Sigmoid colon (tissue), 7 donors: Measurements from ENCODE around the gene TRNP1. TPM values are rescaled to one million over a fixed set of nuclear protein-coding genes. Genes with fewer than 3 reads are reported as not detected.
"Not testable (repeated sequence)": the region's sequence is repeated elsewhere in the genome, so short reads cannot be mapped to it uniquely, and the experiment has no call there.

ENCODE experiments used
- DNase-seq: peaks from one replicate; pipeline ENCODE4 v3.0.0-alpha.2; 2019
- H3K27ac ChIP-seq, 4 donors: fragments of 200-600 bp; sonication (generic); one replicate each; pipeline ENCODE4 v1.5.1; 2016 to 2019; ENCODE audit warnings: mild to moderate bottlenecking in 1 of 4
- H3K27me3 ChIP-seq, 3 donors: fragments of 200-600 bp; sonication (generic); one replicate each; pipeline ENCODE4 v1.5.1; 2019; ENCODE audit warnings: mild to moderate bottlenecking in 1 of 3
- H3K36me3 ChIP-seq, 4 donors: fragments of 200-600 bp; sonication (generic); one replicate each; pipeline ENCODE4 v1.5.1; 2016 to 2019
- H3K4me1 ChIP-seq, 4 donors: fragments of 200-600 bp; sonication (generic); one replicate each; pipeline ENCODE4 v1.5.1; 2017 to 2019
- H3K4me3 ChIP-seq, 4 donors: fragments of 200-600 bp; sonication (generic); one replicate each; pipeline ENCODE4 v1.5.1; 2017 to 2019; ENCODE audit warnings: mild to moderate bottlenecking in 2 of 4, moderate library complexity in 1 of 4
- H3K9me3 ChIP-seq, 4 donors: fragments of 200-600 bp in 3 of 4; sonication (generic) in 3 of 4; one replicate each; pipeline versions ENCODE4 v1.5.1 to v1.6.1; 2013 to 2019
- EP300 ChIP-seq, 4 donors: sonication (generic); formaldehyde crosslinking; IDR thresholded peaks; one replicate each; pipeline ENCODE4 v1.6.1; 2017; ENCODE audit warnings: antibody characterized with exemption in 4 of 4
- POLR2A ChIP-seq, 2 donors: fragments of 450-650 bp; IDR thresholded peaks; one replicate each; pipeline ENCODE4 v1.6.1; 2016; ENCODE audit warnings: antibody characterized with exemption in 2 of 2, mild to moderate bottlenecking in 2 of 2, moderate library complexity in 2 of 2
- POLR2AphosphoS5 ChIP-seq, 4 donors: sonication (generic); formaldehyde crosslinking; IDR thresholded peaks; one replicate each; pipeline ENCODE4 v1.6.1; 2017; ENCODE audit warnings: antibody characterized with exemption in 4 of 4
- WGBS, 2 donors: extraction: QIAGEN DNeasy Blood & Tissue Kit; methylation state at CpG; one replicate each; pipeline ENCODE4 v1.1.7; 2013; 5-methylcytosine and 5-hydroxymethylcytosine counted together
- intact Hi-C: fragments of 100-400 bp; cut with DNase I; formaldehyde crosslinking; loops from one replicate; pipeline ENCODE4 v1.15.1; 2023
- polyA plus RNA-seq, 3 donors: library from polyadenylated mRNA; stranded (reverse); fragments of 200-250 nt; gene quantifications; one replicate each; pipeline ENCODE4 v1.2.3, GENCODE V29; 2013
- total RNA-seq, 4 donors: library from RNA; depleted of rRNA; stranded (reverse); fragments of >200 nt; gene quantifications; one replicate each; pipeline ENCODE4 v1.1.0, GENCODE V29; 2016
- TF ChIP-seq, protein P1 (sequence below), 4 experiments: fragments of 450-650 bp in 3 of 4; fragments of 200-600 bp in 1 of 4; IDR thresholded peaks; one replicate each; pipeline ENCODE4 v1.5.1; 2016 to 2019; ENCODE audit warnings: antibody characterized with exemption in 4 of 4, mild to moderate bottlenecking in 3 of 4, moderate library complexity in 2 of 4
- donor health status: healthy with polysubstance abuse.
- donor health status: Bipolar disorder and iron deficiency.
- donor health status: healthy.

TRNP1 gene
- total and polyA plus RNA-seq, 7 donors = 3.0 to 29.6 (median 15.5) TPM

DNA sequence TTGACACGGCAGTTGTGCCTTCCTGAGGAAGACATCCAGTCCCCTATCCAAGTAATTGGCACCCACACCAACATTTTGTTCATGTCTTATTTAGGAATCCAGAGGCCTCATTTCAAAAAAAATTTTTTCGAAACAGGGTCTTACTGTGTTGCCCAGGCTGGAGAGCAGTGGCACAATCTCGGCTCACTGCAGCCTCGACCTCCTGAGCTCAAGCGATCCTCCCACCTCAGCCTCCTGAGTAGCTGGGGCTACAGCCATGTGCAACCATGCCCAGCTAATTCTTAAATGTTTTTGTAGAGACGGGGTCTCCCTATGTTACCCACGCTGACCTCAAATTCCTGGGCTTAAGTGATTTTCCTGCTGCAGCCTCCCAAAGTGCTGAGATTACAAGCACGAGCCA lies 9.2 kb upstream of the TRNP1 start:
- no peak for TF ChIP-seq POLR2AphosphoS5 (IDR thresholded peaks at IDR 0.05)
- H3K27ac ChIP-seq = no peak overlapping the region
- no peaks in the 10 kb centered on the region for H3K4me1 ChIP-seq
- H3K27me3 ChIP-seq = peaks cover 0 to 5% (median 0%) of the 10 kb centered on the region in 3 donors
- H3K9me3 ChIP-seq = no peaks in the 10 kb centered on the region
- no peak for DNase-seq
- WGBS, 2 donors = 89 to 91% methylated on average over 8 of the region's 8 CpGs
- H3K36me3 ChIP-seq = no peaks in the 10 kb centered on the region
- no peak overlapping the region for H3K4me3 ChIP-seq
- intact Hi-C loops = no loop called here

DNA sequence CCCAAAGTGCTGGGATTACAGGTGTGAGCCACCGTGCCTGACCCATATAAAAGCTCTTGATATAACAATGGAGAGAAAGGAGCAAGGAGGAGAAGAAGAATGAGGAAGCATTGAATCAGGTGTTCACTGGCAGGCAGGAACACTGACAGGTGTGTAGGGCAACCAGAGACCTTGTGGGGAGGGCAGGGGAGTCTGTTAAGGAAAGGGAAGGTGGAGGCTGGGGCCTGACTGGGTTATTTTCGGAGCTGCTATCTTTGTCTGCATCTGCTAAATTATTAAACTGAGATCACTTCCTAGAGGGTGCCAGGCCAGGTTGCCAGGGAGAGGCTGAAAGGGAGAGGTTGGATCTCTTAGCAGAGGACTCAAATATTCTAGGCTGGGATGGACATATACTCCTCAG lies 6.8 kb upstream of the TRNP1 start:
- no peak overlapping the region for H3K4me3 ChIP-seq
- no peaks in the 10 kb centered on the region for H3K9me3 ChIP-seq
- H3K27ac ChIP-seq = no peak overlapping the region
- H3K4me1 ChIP-seq = no peaks in the 10 kb centered on the region
- DNase-seq = no peak
- no peaks in the 10 kb centered on the region for H3K36me3 ChIP-seq
- TF ChIP-seq POLR2AphosphoS5 (IDR thresholded peaks at IDR 0.05) = no peak
- peaks cover 0 to 8% (median 0%) of the 10 kb centered on the region in 3 donors for H3K27me3 ChIP-seq
- intact Hi-C loops = no loop called here
- WGBS, 2 donors = 19 to 45% methylated on average over 2 of the region's 2 CpGs

DNA sequence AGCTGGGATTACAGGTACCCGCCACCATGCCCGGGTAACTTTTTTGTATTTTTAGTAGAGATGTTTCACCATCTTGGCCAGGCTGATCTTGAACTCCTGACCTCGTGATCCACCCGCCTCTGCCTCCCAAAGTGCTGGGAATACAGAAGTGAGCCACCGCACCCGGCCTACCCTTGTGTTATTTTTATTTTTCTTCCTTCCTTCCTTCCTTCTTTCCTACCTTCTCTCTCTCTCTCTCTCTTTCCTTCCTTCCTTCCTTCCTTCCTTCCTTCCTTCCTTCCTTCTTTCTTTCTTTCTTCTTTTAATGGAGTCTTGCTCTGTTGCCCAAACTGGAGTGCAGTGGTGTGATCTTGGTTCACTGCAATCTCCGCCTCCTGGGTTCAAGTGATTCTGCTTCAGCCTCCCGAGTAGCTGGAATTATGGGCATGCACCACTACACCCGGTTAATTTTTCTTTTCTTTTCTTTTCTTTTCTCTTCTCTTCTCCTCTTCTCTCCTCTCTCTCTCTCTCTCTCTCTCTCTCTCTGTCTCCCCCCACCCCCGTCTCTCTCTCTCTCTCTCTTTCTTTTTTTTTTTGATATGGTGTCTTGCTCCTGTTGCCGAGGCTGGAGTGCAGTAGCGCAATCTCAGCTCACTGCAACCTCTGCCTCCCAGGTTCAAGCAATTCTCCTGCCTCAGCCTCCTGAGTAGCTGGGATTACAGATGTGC lies 3.9 kb upstream of the TRNP1 start:
- Histone ChIP-seq H3K4me1 (peaks cover 0 to 15% (median 8%) of the 10 kb centered on the region in 4 donors), H3K27me3 (peaks cover 0 to 19% (median 5%) of the 10 kb centered on the region in 3 donors)
- H3K36me3 ChIP-seq, H3K27ac ChIP-seq, H3K9me3 ChIP-seq, DNase-seq, H3K4me3 ChIP-seq: not testable (repeated sequence)
- intact Hi-C loops = loop anchor here (10.0 kb wide), 1 partner anchor 405 kb away; the partner anchor contains the start of gene GPR3
- WGBS, 2 donors = 86 to 89% methylated on average over 12 of the region's 12 CpGs

DNA sequence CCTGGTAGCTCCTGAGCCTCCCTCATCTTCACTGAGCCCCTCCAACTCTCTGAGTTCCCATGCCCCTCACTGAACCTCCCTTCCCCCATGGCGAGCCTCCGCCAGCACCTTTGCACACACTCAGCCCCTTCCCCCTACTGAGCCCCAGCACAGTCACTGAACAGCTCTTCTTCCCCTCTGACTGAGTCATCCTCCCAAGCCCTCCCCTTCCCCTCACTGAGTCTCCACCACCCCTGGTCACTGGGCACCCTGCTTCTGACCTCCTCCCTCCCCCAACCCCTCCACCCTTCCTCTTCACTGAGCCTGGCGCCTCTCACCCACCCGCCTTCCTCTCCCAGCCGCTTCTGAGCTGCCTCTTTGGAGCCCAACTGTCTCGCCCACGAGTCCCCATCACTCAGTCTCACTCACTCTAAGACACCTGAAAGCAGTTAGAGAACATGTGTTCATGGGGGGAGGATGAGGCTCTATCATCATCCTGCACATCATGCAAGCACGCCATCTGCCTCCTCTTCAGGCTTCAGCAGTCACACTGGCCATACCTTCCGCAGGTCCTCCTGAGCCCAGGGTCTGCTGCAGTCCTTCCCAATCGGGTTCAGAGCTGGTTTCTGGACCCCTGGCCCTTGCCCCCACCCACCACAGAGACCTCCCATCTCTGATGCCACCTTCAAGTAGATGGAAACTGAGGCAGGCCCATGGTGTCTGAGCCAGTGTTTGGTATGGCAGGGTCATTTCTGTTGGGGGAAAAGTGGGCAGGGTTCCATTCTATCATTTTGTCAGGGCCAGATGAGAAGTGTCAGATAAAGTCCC lies 2.0 kb upstream of the TRNP1 start:
- peaks cover 0 to 19% (median 5%) of the 10 kb centered on the region in 3 donors for H3K27me3 ChIP-seq
- 48 to 70% methylated on average over 10 of the region's 10 CpGs for WGBS, 2 donors
- H3K36me3 ChIP-seq = no peaks in the 10 kb centered on the region
- H3K9me3 ChIP-seq = no peaks in the 10 kb centered on the region
- TF ChIP-seq POLR2AphosphoS5 (IDR thresholded peaks at IDR 0.05) = no peak
- TF ChIP-seq EP300 (IDR thresholded peaks at IDR 0.05) = no peak
- TF ChIP-seq POLR2A (IDR thresholded peaks at IDR 0.05) = no peak
- TF ChIP-seq, protein P1, sequence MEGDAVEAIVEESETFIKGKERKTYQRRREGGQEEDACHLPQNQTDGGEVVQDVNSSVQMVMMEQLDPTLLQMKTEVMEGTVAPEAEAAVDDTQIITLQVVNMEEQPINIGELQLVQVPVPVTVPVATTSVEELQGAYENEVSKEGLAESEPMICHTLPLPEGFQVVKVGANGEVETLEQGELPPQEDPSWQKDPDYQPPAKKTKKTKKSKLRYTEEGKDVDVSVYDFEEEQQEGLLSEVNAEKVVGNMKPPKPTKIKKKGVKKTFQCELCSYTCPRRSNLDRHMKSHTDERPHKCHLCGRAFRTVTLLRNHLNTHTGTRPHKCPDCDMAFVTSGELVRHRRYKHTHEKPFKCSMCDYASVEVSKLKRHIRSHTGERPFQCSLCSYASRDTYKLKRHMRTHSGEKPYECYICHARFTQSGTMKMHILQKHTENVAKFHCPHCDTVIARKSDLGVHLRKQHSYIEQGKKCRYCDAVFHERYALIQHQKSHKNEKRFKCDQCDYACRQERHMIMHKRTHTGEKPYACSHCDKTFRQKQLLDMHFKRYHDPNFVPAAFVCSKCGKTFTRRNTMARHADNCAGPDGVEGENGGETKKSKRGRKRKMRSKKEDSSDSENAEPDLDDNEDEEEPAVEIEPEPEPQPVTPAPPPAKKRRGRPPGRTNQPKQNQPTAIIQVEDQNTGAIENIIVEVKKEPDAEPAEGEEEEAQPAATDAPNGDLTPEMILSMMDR (IDR thresholded peaks at IDR 0.05) = no peak
- DNase-seq = no peak
- intact Hi-C loops = loop anchor here (10.0 kb wide), 1 partner anchor 403 kb away; the partner anchor contains the start of gene GPR3
- H3K27ac ChIP-seq = no peak overlapping the region
- H3K4me1 ChIP-seq = peaks cover 0 to 34% (median 27%) of the 10 kb centered on the region in 4 donors
- H3K4me3 ChIP-seq = no peak overlapping the region

DNA sequence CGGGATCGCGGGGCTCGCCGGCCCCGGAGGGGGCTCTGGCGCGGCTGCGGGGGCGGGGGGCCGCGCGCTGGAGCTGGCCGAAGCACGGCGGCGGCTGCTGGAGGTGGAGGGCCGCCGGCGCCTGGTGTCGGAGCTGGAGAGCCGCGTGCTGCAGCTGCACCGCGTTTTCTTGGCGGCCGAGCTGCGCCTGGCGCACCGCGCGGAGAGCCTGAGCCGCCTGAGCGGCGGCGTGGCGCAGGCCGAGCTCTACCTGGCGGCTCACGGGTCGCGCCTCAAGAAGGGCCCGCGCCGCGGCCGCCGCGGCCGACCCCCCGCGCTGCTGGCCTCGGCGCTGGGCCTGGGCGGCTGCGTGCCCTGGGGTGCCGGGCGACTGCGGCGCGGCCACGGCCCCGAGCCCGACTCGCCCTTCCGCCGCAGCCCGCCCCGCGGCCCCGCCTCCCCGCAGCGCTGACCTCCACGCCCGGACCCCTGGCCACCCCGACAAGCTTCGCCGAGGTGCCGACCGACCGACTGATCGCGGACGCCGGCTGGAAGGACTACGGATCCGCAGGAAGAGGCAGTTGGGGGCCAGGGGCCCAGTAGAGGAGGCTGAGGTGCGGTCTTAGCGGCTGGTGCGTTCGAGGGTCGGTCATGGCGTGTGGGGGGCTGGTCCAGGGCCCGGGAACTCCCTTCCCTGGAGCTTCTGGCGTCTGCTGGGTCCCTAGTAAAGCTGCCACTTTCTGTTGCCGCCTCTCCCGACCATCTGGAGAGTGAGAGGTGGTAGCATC lies 711 bp downstream of the TRNP1 start:
- intact Hi-C loops = loop anchor here (10.0 kb wide), 1 partner anchor 401 kb away; the partner anchor contains the start of gene GPR3
- peaks cover 0 to 19% (median 5%) of the 10 kb centered on the region in 3 donors for H3K27me3 ChIP-seq
- H3K36me3 ChIP-seq = no peaks in the 10 kb centered on the region
- H3K9me3 ChIP-seq = no peaks in the 10 kb centered on the region
- TF ChIP-seq POLR2A (IDR thresholded peaks at IDR 0.05) (no peak), EP300 (IDR thresholded peaks at IDR 0.05) (no peak), POLR2AphosphoS5 (IDR thresholded peaks at IDR 0.05) (peak in 1 of 4 donors; percentile 15)
- TF ChIP-seq, protein P1 (IDR thresholded peaks at IDR 0.05) = no peak
- H3K4me1 ChIP-seq = peaks cover 0 to 58% (median 53%) of the 10 kb centered on the region in 4 donors
- DNase-seq = no peak
- 1 to 2% methylated on average over 97 of the region's 97 CpGs for WGBS, 2 donors
- peak overlapping the region; percentile 91 to 98 (median 97) for H3K27ac ChIP-seq
- H3K4me3 ChIP-seq = peak overlapping the region; percentile 64 to 82 (median 74)
